Activated CD8-positive, alpha-beta memory T cell treated with anti-CD3 and anti-CD28 coated beads, Interleukin-2, amount 50 U/mL, for 1 hour (primary cell): ENCODE data around the gene FIG4.
"Not testable (repeated sequence)": the region's sequence is repeated elsewhere in the genome, so short reads cannot be mapped to it uniquely, and the experiment has no call there.

ENCODE experiments used
- DNase-seq: peaks from one replicate; pipeline ENCODE4 v3.0.0-alpha.2; 2020; ENCODE audit errors: extremely low read depth

The FIG4 gene

DNA sequence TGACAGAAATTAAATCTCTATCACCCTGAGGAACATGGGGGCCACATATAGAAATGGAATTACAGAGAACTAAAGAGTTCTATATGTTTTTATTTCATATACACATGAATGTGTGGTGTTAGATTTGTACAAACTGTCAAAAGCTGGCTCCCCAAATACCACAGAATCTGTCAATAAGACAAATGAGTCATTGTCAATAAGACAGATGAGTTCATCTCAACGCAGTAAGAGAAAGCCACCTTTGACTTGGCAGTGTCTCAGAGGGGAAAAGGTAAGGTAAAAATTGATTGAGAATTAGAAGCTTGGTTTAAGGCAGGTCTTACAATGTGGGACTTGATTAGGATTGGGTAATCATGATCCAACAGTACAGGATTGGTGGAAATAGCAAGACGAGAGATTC is 162.9 kb downstream of the FIG4 start:
- DNase-seq, result no peak

- no peak for DNase-seq
Measured at GRCh38 chr6:109854541-109855308, 163.6 kb downstream of the FIG4 start.

DNA sequence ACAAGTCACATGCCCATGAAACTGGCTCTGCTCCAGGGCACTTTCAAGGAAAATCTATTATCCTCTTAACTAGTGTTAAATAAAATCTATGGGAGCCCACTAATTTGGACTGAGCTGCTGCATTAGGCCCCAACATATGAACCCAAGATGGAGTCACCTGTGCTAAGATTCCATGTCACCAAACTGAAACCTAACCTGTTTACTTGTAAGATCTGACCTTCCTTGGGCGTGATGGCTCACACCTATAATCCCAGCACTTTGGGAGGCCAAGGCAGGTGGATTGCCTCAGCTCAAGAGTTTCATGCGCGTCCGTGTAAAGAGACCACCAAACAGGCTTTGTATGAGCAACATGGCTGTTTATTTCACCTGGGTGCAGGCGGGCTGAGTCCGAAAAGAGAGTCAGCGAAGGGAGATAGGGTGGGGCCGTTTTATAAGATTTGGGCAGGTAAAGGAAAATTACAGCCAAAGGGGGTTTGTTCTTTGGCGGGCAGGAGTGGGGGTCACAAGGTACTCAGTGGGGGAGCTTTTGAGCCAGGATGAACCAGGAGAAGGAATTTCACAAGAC is 164.5 kb downstream of the FIG4 start:
- not testable (repeated sequence) for DNase-seq

DNA sequence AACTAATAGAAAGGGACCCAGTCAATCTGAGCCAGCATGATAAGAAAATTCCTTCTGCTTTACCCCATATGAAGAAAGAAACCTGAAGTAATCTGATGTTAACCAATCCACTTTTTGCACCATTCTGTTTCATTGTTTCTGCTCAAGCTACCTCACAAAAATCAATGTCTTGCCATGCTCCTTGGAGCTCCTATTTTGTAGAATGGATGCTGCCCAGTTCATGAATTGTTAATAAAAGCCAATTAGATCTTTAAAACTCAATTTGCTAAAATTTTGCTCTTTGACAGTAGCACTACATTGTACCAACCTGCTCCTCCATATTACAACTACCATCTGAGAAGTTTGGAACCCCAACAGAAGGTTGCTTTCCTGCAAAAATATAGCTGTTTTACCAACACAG is 170.8 kb downstream of the FIG4 start:
- DNase-seq, result no peak

- DNase-seq, result no peak
Measured at GRCh38 chr6:109864050-109864449, 173.0 kb downstream of the FIG4 start.

- no peak for DNase-seq
Measured at GRCh38 chr6:109865968-109866367, 174.9 kb downstream of the FIG4 start.

GRCh38 chr6:109867009-109867969 is 176.2 kb downstream of the FIG4 start:
- no peak for DNase-seq

DNA sequence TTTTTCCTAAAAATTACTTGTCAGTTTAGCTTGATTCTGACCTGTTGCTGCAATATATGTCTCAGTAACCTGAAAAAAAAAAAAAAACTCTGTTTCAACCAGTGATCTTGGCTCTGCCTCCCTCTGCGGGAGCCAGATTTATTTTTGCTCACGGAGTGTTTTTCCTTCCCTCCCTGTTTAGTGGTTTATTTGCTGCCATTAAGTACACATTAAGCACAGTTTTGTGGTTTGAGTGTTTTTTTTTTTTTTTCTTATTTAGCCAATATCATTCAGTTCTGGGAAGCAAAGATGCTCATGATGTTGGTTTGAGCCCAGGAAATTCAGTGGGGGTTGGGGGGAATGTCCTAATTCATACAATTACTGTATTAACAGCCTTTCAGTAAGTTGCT is 176.9 kb downstream of the FIG4 start:
- DNase-seq, result no peak

- DNase-seq, result not testable (repeated sequence)
Measured at GRCh38 chr6:109869398-109870088, 178.4 kb downstream of the FIG4 start.

GRCh38 chr6:109870089-109870410 is 179.0 kb downstream of the FIG4 start:
- no peak for DNase-seq

DNA sequence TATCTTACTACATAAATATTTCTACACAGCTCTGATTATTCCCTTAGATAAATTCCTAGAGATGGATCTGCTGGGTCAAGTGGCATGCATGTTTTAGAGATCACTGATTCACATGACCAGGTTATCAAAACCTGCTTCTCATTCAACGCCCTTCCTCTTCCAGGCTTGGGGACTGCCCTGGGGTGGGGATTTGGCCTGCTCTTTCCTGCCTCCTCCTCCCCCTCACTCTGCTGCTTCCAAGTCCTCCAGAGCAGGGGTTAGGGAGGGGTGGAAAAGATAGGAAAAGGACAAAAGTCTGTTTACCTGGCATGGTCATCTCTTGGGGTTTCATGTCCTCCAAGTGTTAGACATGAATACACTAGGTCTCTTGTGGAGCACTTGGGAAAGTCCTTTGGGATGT is 181.5 kb downstream of the FIG4 start:
- DNase-seq, result no peak

DNA sequence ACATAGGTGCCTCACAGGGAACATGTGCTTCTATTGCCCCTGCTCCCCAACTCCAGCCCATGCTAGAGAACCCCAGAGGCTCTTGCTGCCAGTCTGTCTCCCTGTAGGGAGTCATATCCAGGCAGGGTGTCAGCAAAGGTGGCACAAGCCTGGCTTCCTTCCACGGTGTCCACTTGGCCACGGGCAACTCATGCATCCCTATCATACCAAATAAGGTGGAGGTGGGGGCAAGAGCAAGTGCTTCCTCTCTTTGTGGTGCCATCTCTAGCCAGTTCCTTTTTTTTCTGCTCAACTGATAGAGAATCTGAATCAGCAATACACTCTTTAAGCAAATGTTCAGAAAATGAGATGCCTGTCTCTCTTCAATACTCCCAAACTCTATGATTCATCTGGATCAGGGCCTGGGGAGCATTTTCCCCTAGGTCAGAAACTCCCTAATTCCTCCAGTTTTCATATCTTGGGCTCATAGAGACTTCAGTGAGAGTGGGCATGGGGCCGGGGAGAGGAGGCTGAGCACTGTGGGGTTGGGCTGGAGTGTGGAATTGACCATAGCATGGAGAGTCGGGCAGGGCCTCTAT is 182.0 kb downstream of the FIG4 start:
- no peak for DNase-seq

GRCh38 chr6:109874086-109874485 is 183.0 kb downstream of the FIG4 start:
- DNase-seq, result no peak

DNA sequence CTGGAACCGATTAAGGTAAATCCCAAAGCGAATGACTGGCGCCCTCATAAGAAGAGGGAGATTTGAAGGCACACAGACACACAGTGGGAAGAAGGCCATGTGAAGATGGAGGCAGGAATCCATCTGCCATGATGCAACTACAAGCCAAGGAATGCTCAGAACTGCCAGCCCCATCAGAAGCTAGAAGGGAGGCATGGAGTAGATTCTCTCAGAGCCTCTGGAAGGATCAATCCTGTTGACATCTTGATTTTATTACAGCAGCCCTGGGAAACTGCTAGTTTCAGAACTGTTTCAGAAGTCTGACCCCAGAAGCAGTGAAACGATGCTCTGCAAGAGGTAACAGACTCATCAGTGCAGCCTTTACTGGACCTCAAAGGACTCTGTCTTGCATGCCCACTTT is 183.5 kb downstream of the FIG4 start:
- no peak for DNase-seq
